ENCODE data around the gene MCCC2. TPM values are rescaled to one million over a fixed set of nuclear protein-coding genes. Genes with fewer than 3 reads are reported as not detected.
"Not testable (repeated sequence)": the region's sequence is repeated elsewhere in the genome, so short reads cannot be mapped to it uniquely, and the experiment has no call there.

Gene MCCC2
- 20.3 and 29.2 TPM in 2 replicates for total RNA-seq

- DNase-seq (ENCODE audit: low read depth in 2 of 2): peak; percentile 85 to 97
These were observed at the start of gene MCCC2 for GRCh38 chr5:71586941-71587765. TSS of gene MCCC2 (plus strand) at chr5:71587340. CDS start at chr5:71587426, 86 bp downstream.

- no peak for DNase-seq (ENCODE audit: low read depth in 2 of 2)
These were observed 49.5 kb upstream of the MCCC2 start for GRCh38 chr5:71537687-71538086.

DNA sequence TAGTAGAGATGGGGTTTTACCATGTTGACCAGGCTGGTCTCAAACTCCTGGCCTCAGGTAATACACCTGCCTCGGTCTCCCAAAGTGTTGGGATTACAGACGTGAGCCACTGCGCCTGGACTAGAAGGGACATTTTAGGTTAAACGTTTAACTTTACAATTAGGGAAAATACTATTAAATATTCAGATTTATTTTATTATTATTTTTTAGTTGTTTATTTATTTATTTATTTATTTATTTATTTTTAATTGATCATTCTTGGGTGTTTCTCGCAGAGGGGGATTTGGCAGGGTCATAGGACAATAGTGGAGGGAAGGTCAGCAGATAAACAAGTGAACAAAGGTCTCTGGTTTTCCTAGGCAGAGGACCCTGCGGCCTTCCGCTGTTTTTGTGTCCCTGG, 36.3 kb upstream of the MCCC2 start:
- not testable (repeated sequence) for DNase-seq (ENCODE audit: low read depth in 2 of 2)

- DNase-seq (ENCODE audit: low read depth in 2 of 2): not testable (repeated sequence)
These were observed 35.6 kb upstream of the MCCC2 start for GRCh38 chr5:71551582-71551981.

GRCh38 chr5:71552026-71552749, 35.0 kb upstream of the MCCC2 start:
- not testable (repeated sequence) for DNase-seq (ENCODE audit: low read depth in 2 of 2)

DNA sequence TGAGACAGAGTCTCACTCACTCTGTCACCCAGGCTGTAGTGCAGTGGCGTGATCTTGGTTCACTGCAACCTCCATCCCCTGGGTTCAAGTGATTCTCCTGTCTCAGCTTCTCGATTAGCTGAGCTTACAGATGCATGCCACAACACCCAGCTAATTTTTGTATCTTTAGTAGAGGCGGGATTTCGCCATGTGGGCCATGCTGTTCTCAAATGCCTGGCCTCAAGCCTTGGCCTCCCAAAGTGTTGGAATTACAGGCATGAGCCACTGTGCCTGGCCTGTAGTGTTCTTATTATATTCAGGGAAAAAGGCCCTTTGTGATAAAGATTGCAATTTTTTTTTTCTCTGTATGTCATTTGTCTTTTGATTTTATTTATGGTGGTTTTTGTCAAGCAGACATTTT, 24.0 kb upstream of the MCCC2 start:
- no peak for DNase-seq (ENCODE audit: low read depth in 2 of 2)

- DNase-seq (ENCODE audit: low read depth in 2 of 2): no peak
These were observed 22.2 kb upstream of the MCCC2 start for GRCh38 chr5:71564895-71565294.

DNA sequence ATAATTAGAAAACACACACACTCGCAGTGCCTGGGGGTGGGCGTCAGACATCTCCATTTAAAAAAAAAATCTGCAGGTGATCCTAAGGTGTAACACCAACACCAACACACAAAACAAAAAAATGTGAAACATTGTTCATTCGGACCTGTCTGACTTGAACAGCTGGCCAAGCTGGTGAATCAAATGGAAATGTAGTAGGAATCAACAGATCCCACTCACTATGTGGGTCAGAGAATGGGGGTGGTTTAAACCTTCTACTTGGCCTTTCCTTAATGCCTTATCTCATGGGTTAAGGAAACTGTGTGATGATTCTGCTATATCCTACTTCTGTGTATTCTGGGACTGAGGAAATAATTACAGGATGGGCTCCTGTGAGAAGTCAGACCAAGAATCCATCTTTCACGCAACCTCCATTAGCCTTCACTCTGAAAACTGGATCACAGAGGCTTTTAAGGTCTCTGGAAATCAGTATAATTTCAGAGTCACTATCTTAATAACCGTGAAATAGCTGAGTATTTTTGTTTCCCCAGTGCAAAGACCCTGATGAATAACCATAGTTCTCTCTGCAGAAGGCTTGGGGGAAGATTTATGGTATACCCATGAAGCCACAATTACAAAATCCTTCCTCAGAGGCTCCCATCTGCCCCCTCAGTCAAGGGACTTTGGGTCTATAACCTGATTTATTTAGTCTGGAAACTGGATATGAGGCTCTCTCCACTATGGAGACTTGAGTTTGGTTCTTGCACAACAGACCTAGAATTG, 17.2 kb upstream of the MCCC2 start:
- DNase-seq (ENCODE audit: low read depth in 2 of 2): no peak

DNA sequence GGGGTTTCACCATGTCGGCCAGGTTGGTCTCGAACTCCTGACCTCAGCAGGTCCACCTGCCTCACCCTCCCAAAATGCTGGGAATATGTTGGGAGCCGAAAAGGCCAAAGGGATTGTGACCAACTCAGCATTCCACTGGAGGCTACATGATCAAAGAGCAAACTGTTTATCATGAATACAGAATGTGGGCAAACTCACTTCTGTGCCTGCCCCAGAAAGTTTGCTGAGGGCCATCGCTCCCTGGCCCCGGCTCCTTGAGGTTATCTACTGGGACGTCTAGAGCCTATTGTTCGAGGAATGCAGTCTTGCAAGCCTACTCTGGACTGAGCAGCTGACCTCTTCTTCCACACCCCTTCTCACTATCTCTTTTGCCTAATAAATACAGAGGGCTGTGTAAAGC, 15.3 kb upstream of the MCCC2 start:
- DNase-seq (ENCODE audit: low read depth in 2 of 2): not testable (repeated sequence)

- DNase-seq (ENCODE audit: low read depth in 2 of 2): no peak
These were observed 13.5 kb upstream of the MCCC2 start for GRCh38 chr5:71573591-71573990.

DNA sequence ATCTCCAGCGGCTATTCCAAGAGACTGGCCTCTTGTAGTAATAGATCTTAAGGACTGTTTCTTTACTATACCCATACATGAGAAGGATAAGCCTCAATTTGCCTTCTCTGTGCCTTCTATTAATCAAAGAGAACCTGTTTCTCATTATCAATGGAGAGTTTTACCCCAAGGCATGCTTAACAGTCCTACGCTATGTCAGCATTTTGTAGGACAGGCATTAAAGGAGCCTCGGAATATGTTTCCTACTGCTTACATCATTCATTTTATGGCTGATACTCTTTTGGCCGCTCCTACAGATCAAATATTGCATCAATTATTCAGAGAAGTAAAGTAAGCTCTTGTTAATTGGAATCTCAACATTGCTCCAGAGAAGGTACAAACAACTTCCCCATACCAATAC, 11.6 kb upstream of the MCCC2 start:
- not testable (repeated sequence) for DNase-seq (ENCODE audit: low read depth in 2 of 2)

DNA sequence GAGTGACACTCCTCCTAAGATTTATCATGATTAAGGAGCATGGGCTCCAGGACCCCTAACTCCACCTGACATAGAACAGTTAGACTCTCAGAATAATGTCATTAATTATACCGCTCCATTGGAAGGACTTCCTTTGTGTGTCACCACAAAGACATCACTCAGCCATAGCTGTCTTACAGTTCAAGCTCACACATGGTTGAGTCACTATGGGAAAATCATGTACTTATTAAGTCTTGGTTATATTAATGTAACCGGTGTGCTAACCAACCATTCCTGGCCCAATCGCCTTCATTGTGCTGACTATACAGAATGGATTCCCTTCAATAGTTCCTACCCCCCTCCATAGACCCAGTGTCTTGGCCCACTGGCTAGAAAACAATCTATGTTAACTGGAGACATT, 10.9 kb upstream of the MCCC2 start:
- no peak for DNase-seq (ENCODE audit: low read depth in 2 of 2)

DNA sequence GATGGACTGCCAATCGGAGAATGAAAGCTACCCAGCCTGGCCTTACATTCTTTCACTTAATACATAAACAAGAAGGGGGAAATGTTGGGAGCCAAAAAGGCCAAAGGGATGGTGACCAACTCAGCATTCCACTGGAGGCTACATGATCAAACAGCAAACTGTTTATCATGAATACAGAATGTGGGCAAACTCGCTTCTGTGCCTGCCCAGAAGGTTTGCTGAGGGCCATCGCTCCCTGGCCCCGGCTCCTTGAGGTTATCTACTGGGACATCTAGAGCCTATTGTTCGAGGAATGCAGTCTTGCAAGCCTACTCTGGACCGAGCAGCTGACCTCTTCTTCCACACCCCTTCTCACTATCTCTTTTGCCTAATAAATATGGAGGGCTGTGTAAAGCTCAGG, 9.3 kb upstream of the MCCC2 start:
- DNase-seq (ENCODE audit: low read depth in 2 of 2): not testable (repeated sequence)

GRCh38 chr5:71582945-71583584, 4.1 kb upstream of the MCCC2 start:
- DNase-seq (ENCODE audit: low read depth in 2 of 2): no peak

- DNase-seq (ENCODE audit: low read depth in 2 of 2): peak; percentile 22 to 37
These were observed 844 bp upstream of the MCCC2 start for GRCh38 chr5:71586052-71586940.

DNA sequence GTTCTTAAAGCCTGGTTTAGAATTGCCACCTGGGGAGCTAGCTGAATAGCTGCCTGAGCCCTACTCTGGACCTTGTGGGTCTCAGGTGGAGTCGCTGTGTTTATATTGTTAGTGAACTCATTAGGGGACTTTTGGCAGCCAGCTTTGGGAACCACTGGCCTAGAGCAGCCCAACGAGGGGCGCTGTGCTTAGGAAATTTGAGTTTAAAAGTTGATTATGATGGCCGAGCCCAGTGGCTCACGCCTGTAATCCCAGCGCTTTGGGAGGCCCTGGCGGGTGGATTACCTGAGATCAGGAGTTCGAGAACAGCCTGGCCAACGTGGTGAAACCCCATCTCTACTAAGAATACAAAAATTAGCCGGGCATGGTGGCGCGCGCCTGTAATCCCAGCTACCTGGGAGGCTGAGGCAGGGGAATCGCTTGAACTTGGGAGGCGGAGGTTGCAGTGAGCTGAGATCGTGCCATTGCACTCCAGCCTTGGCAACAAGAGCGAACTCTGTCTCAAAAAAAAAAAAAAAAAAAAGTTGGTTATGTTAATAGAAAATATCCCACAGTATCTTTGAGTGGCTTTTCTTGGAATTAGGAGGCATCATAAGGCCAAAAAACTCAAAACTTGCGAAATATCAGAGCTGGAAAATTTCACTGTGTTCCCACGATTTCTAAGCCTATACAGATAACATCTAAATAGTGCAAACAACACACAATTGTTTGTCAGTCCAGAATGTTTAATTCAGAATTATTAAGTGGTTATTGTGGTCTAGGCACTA, 809 bp downstream of the MCCC2 start:
- DNase-seq (ENCODE audit: low read depth in 2 of 2): no peak

DNA sequence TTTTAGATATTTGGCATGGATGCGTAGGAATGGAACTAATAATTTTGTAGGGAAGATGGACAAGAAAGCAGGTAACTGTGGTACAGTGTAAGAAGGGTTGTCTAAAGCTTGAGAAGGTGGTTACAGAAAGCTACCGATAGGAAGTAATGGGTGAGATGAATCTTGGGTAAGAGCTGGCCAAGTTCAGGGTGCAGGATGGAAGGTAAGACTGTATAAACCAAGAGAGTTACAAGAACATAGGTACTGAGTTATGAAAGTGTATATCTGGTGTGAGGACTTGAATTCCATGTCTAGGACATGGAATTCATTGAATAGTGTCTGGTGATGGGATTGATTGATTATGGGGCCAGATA, 1.4 kb downstream of the MCCC2 start:
- no peak for DNase-seq (ENCODE audit: low read depth in 2 of 2)

GRCh38 chr5:71589903-71590302, 2.8 kb downstream of the MCCC2 start:
- DNase-seq (ENCODE audit: low read depth in 2 of 2): no peak

DNA sequence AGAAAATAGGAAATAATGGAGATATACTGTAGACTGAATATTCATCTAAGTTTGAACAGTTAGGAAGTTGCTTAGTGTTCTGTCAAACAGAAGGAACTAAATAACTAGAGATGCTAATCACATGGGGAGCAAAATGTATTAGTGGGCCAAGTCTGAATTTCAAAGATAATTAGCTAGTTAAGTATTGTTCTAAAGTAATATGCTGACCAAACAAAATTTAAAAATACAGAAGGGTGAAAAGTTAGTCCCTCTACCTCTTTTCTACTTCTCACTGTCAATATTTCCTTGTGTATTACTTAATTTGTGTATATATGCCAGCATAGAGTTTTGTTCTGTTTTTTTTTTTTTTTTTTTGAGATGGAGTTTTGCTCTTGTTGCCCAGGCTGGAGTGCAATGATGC, 4.0 kb downstream of the MCCC2 start:
- no peak for DNase-seq (ENCODE audit: low read depth in 2 of 2)

DNA sequence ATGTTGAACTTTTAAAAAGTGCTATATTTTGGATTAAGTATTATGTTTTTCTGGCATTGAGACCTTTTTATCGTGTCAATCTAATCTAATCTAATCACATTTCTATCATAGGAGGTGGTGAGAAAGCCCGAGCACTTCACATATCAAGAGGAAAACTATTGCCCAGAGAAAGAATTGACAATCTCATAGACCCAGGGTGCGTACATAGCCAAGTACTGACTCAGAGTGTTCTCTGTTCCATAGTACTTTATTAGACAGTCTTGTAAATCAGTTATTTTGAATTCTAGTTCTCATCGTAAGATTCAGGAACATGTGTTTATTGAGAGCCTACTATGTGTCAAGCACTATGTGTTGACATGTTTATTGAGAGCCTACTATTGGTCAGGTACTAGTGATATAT, 9.0 kb downstream of the MCCC2 start:
- DNase-seq (ENCODE audit: low read depth in 2 of 2): no peak

Measured in dermis microvascular lymphatic vessel endothelial cell (primary cell).